PFSK-1 (cell line): Measurements from ENCODE around the gene CLIP4.

ENCODE experiments used
- FOXP2 ChIP-seq: optimal IDR thresholded peaks from 2 replicates; pipeline ENCODE3; 2011; ENCODE audit warnings: borderline replicate concordance, control low read depth, inconsistent platforms; ENCODE audit not compliant: insufficient read depth; ENCODE audit errors: extremely low read length, extremely low read depth
- POLR2AphosphoS5 ChIP-seq: IDR thresholded peaks from 2 replicates; pipeline ENCODE4 v1.6.1; 2012; ENCODE audit warnings: low read depth, mild to moderate bottlenecking, control low read depth, low read length, moderate library complexity
- SIN3A ChIP-seq: IDR thresholded peaks from 2 replicates; pipeline ENCODE4 v1.6.1; 2012; ENCODE audit warnings: mild to moderate bottlenecking, low read length, moderate library complexity, borderline replicate concordance; ENCODE audit not compliant: insufficient read depth
- TAF1 ChIP-seq: IDR thresholded peaks from 2 replicates; pipeline ENCODE4 v1.6.1; 2012; ENCODE audit warnings: low read length, control low read depth, borderline replicate concordance; ENCODE audit not compliant: insufficient read depth

DNA sequence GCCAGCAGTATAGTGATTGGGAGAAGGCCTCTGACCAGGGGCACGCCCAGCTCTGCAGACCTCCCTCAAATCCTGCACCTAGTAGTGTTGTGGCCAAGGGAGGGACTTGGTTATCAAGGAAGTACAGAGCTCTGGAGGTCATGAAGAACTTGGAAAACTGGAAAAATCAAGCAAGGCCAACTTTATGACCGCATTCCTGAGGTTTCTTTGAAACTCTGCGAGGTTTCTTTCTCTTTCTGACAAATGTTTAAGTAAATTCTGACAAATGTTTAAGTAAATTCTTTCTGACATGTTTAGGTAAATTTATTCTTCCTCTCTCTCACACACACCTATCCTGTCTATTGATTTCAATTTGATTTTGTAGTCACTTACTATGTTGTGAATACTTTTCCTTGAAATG, 31.0 kb downstream of the CLIP4 start:
- TF ChIP-seq TAF1 = no peak
- no peak for TF ChIP-seq POLR2AphosphoS5
- TF ChIP-seq SIN3A = no peak
- TF ChIP-seq FOXP2 = no peak
